Measurements from ENCODE around the gene NFU1.
"Not testable (repeated sequence)": the region's sequence is repeated elsewhere in the genome, so short reads cannot be mapped to it uniquely, and the experiment has no call there.

Gene NFU1

GRCh38 chr2:69372767-69373166, 64.5 kb downstream of the NFU1 start:
- Histone ChIP-seq H3K36me3 (ENCODE audit: insufficient read depth, low read depth, low read length) (peaks cover 48% of the 10 kb centered on the region), H3K9me3 (ENCODE audit: insufficient read depth, low read depth, low read length) (no peaks in the 10 kb centered on the region), H3K4me1 (ENCODE audit: insufficient read depth, low read length) (no peaks in the 10 kb centered on the region), H3K4me3 (ENCODE audit: low read length) (no peak overlapping the region), H3K9ac (ENCODE audit: low read depth, low read length) (no peak overlapping the region), H3K27me3 (ENCODE audit: insufficient read depth, low read length) (no peaks in the 10 kb centered on the region), H3K27ac (ENCODE audit: low read length) (no peak overlapping the region)

- peaks cover 67% of the 10 kb centered on the region for H3K36me3 ChIP-seq (ENCODE audit: insufficient read depth, low read depth, low read length)
- H3K9ac ChIP-seq (ENCODE audit: low read depth, low read length), result no peak overlapping the region
- no peak overlapping the region for H3K27ac ChIP-seq (ENCODE audit: low read length)
Observed at GRCh38 chr2:69369802-69370201, 67.4 kb downstream of the NFU1 start.

DNA sequence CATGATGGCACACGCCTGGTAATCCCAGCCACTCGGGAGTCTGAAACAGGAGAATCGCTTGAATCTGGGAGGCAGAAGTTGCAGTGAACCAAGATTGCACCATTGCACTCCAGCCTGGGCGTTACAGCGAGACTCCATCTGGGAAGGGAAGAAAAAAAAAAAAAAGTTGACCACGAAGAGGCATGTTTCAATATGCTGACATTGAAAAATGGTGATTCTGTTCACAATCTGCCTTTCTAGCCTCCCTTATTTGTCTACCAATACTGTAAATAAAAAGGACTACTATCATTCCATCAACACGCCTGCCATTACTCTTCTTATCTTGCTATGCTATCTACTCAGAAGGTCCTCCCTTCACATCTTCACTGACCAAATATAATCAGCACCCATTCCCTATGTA, 68.6 kb downstream of the NFU1 start:
- Histone ChIP-seq H3K4me1 (ENCODE audit: insufficient read depth, low read length) (no peaks in the 10 kb centered on the region), H3K36me3 (ENCODE audit: insufficient read depth, low read depth, low read length) (peaks cover 72% of the 10 kb centered on the region), H3K9ac (ENCODE audit: low read depth, low read length) (no peak overlapping the region), H3K4me3 (ENCODE audit: low read length) (no peak overlapping the region), H3K9me3 (ENCODE audit: insufficient read depth, low read depth, low read length) (no peaks in the 10 kb centered on the region), H3K27me3 (ENCODE audit: insufficient read depth, low read length) (no peaks in the 10 kb centered on the region), H3K27ac (ENCODE audit: low read length) (no peak overlapping the region)

More at GRCh38 chr2:69369802-69370201, 67.4 kb downstream of the NFU1 start:
- Histone ChIP-seq H3K27me3 (ENCODE audit: insufficient read depth, low read length) (no peaks in the 10 kb centered on the region), H3K9me3 (ENCODE audit: insufficient read depth, low read depth, low read length) (no peaks in the 10 kb centered on the region), H3K4me3 (ENCODE audit: low read length) (no peak overlapping the region), H3K4me1 (ENCODE audit: insufficient read depth, low read length) (no peaks in the 10 kb centered on the region)

GRCh38 chr2:69359371-69359770, 77.9 kb downstream of the NFU1 start:
- peak overlapping the region; percentile 83 for H3K27ac ChIP-seq (ENCODE audit: low read length)
- H3K9ac ChIP-seq (ENCODE audit: low read depth, low read length), result no peak overlapping the region
- H3K36me3 ChIP-seq (ENCODE audit: insufficient read depth, low read depth, low read length), result peaks cover 90% of the 10 kb centered on the region
- peaks cover 20% of the 10 kb centered on the region for H3K4me1 ChIP-seq (ENCODE audit: insufficient read depth, low read length)
- no peaks in the 10 kb centered on the region for H3K27me3 ChIP-seq (ENCODE audit: insufficient read depth, low read length)
- H3K4me3 ChIP-seq (ENCODE audit: low read length), result no peak overlapping the region
- no peaks in the 10 kb centered on the region for H3K9me3 ChIP-seq (ENCODE audit: insufficient read depth, low read depth, low read length)

DNA sequence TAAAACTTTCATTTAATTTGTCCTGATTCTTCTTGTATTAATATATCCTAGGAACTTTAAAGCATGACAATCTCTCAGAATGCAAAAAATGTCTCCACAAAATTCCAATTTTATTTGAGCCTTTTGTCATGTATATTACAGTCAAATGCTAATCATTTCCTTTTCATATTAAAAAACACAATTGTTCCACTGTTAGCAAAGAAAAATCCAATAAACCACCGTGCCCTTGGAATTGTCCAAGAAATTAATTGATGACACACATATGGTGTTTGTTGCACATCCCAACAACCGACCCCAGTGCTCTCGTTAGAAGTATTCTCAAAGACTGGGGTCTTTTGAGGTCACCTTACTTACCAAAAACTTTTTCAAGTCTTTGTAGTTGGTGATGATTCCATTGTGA, 78.3 kb downstream of the NFU1 start:
- Histone ChIP-seq H3K36me3 (ENCODE audit: insufficient read depth, low read depth, low read length) (peaks cover 90% of the 10 kb centered on the region), H3K4me3 (ENCODE audit: low read length) (peak overlapping the region; percentile 8; the same call in 1 of the 2 replicates)

GRCh38 chr2:69356471-69356870, 80.8 kb downstream of the NFU1 start:
- no peaks in the 10 kb centered on the region for H3K27me3 ChIP-seq (ENCODE audit: insufficient read depth, low read length)
- H3K9me3 ChIP-seq (ENCODE audit: insufficient read depth, low read depth, low read length), result no peaks in the 10 kb centered on the region
- no peak overlapping the region for H3K4me3 ChIP-seq (ENCODE audit: low read length)
- peaks cover 84% of the 10 kb centered on the region for H3K36me3 ChIP-seq (ENCODE audit: insufficient read depth, low read depth, low read length)
- peaks cover 20% of the 10 kb centered on the region for H3K4me1 ChIP-seq (ENCODE audit: insufficient read depth, low read length)
- no peak overlapping the region for H3K9ac ChIP-seq (ENCODE audit: low read depth, low read length)
- H3K27ac ChIP-seq (ENCODE audit: low read length), result no peak overlapping the region

More for the DNA sequence above, 78.3 kb downstream of the NFU1 start:
- H3K27ac ChIP-seq (ENCODE audit: low read length), result peak overlapping the region; percentile 83
- no peaks in the 10 kb centered on the region for H3K9me3 ChIP-seq (ENCODE audit: insufficient read depth, low read depth, low read length)
- peaks cover 20% of the 10 kb centered on the region for H3K4me1 ChIP-seq (ENCODE audit: insufficient read depth, low read length)
- H3K27me3 ChIP-seq (ENCODE audit: insufficient read depth, low read length), result no peaks in the 10 kb centered on the region
- H3K9ac ChIP-seq (ENCODE audit: low read depth, low read length), result no peak overlapping the region

DNA sequence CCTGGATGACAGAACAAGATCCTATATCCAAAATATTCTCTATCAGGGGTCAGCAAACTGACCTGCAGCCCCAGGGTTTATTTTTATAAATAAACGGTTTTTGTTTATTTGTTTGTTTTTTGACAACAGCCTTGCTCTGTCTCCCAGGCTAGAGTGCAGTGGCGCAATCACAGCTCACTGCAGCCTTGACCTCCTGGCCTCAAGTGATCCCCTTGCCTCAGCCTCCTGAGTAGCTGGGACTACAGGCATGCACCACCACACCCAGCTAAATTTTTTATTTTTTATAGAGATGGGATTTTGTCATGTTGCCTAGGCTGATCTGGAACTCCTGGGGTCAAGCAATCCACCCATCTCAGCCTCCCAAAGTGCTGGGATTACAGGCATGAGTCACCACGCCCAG, 82.3 kb downstream of the NFU1 start:
- H3K27ac ChIP-seq (ENCODE audit: low read length); H3K4me3 ChIP-seq (ENCODE audit: low read length); H3K9me3 ChIP-seq (ENCODE audit: insufficient read depth, low read depth, low read length); H3K9ac ChIP-seq (ENCODE audit: low read depth, low read length); H3K27me3 ChIP-seq (ENCODE audit: insufficient read depth, low read length): not testable (repeated sequence)
- H3K36me3 ChIP-seq (ENCODE audit: insufficient read depth, low read depth, low read length), result peaks cover 81% of the 10 kb centered on the region
- H3K4me1 ChIP-seq (ENCODE audit: insufficient read depth, low read length), result peaks cover 20% of the 10 kb centered on the region

DNA sequence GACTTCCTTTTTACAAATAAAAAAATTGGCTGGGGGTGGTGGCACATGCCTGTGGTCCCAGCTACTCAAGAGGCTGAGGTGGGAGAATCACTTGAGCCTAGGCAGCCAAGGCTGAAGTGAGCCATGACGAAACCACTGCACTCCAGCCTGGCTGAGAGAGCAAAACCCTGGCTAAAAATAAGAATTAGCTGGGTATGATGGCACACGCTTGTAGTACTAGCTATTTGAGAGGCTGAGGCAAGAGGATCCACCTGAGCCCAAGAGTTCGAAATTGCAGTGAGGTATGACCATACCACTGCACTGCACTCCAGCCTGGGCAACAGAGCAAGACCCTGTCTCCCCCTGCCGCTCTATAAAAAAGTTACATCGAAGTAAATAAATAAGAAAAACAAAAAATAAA, 83.9 kb downstream of the NFU1 start:
- H3K4me3 ChIP-seq (ENCODE audit: low read length), result no peak overlapping the region
- peaks cover 81% of the 10 kb centered on the region for H3K36me3 ChIP-seq (ENCODE audit: insufficient read depth, low read depth, low read length)
- no peak overlapping the region for H3K27ac ChIP-seq (ENCODE audit: low read length)

GRCh38 chr2:69348781-69349180, 88.5 kb downstream of the NFU1 start:
- Histone ChIP-seq H3K4me1 (ENCODE audit: insufficient read depth, low read length) (no peaks in the 10 kb centered on the region), H3K9me3 (ENCODE audit: insufficient read depth, low read depth, low read length) (no peaks in the 10 kb centered on the region), H3K9ac (ENCODE audit: low read depth, low read length) (no peak overlapping the region), H3K27ac (ENCODE audit: low read length) (no peak overlapping the region), H3K36me3 (ENCODE audit: insufficient read depth, low read depth, low read length) (peaks cover 81% of the 10 kb centered on the region), H3K4me3 (ENCODE audit: low read length) (no peak overlapping the region), H3K27me3 (ENCODE audit: insufficient read depth, low read length) (no peaks in the 10 kb centered on the region)

More for the DNA sequence above, 83.9 kb downstream of the NFU1 start:
- Histone ChIP-seq H3K9ac (ENCODE audit: low read depth, low read length) (no peak overlapping the region), H3K9me3 (ENCODE audit: insufficient read depth, low read depth, low read length) (no peaks in the 10 kb centered on the region), H3K27me3 (ENCODE audit: insufficient read depth, low read length) (no peaks in the 10 kb centered on the region), H3K4me1 (ENCODE audit: insufficient read depth, low read length) (peaks cover 4% of the 10 kb centered on the region)

Data from iPS-20b (cell line).